ENCODE measurements around the gene MBTPS1.

GRCh38 chr16:84065536-84066132, 51.1 kb downstream of the MBTPS1 start:
- peak; percentile 62 for TF ChIP-seq CTCF (conservative IDR thresholded peaks at IDR 0.05; ENCODE audit: low read depth, low read length)
- TF ChIP-seq EZH2phosphoT487 (IDR thresholded peaks at IDR 0.05; ENCODE audit: borderline replicate concordance, low read length) = no peak
- no peak for TF ChIP-seq EZH2 (IDR thresholded peaks at IDR 0.05; ENCODE audit: low read length, unreplicated experiment)
